ENCODE results near the gene GRM3. TPM values are rescaled to one million over a fixed set of nuclear protein-coding genes. Genes with fewer than 3 reads are reported as not detected.

Gene GRM3
- total RNA-seq, 1 donor from 2014 or later, result not detected

GRCh38 chr7:86826948-86827347 is 183.2 kb downstream of the GRM3 start:
- intact Hi-C loops (cut with micrococcal nuclease), result no loop called here
- Mint-ChIP-seq H3K36me3 (ENCODE audit: low read depth) (no peaks in the 10 kb centered on the region), H3K27ac (no peak overlapping the region), H3K9me3 (no peaks in the 10 kb centered on the region), H3K4me3 (no peak overlapping the region), H3K27me3 (ENCODE audit: insufficient read depth) (no peaks in the 10 kb centered on the region), H3K4me1 (ENCODE audit: low read depth) (no peaks in the 10 kb centered on the region)
- no peak for DNase-seq (ENCODE audit: low spot score)

GRCh38 chr7:86833360-86833759 is 189.7 kb downstream of the GRM3 start:
- no peaks in the 10 kb centered on the region for H3K36me3 Mint-ChIP-seq (ENCODE audit: low read depth)
- H3K4me1 Mint-ChIP-seq (ENCODE audit: low read depth), result no peaks in the 10 kb centered on the region
- no peak overlapping the region for H3K27ac Mint-ChIP-seq

DNA sequence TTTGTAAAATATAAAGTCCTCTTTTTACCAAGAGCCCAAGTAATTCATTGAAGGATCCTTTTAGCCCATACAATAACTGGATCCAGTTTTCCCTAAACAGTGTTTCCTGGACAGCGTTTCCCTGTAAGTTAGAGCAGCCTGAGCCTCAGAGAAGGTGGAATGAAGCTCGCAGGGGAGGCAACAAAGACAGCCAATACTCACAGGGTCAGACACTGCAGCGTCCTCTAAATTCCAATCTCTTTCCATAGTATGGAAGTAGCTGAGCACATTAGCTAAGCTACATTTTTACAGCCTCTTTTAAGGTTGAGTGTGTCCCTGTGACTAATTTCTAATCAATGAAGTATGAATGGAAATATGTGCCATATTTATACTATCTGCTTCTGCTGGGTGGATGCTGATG is 193.5 kb downstream of the GRM3 start:
- no peak for DNase-seq (ENCODE audit: low spot score)
- no peaks in the 10 kb centered on the region for H3K36me3 Mint-ChIP-seq (ENCODE audit: low read depth)
- no peak overlapping the region for H3K4me3 Mint-ChIP-seq
- no peak overlapping the region for H3K27ac Mint-ChIP-seq
- H3K9me3 Mint-ChIP-seq, result no peaks in the 10 kb centered on the region
- intact Hi-C loops (cut with micrococcal nuclease), result no loop called here
- no peaks in the 10 kb centered on the region for H3K27me3 Mint-ChIP-seq (ENCODE audit: insufficient read depth)
- no peaks in the 10 kb centered on the region for H3K4me1 Mint-ChIP-seq (ENCODE audit: low read depth)

More at GRCh38 chr7:86833360-86833759, 189.7 kb downstream of the GRM3 start:
- intact Hi-C loops (cut with micrococcal nuclease), result no loop called here
- Mint-ChIP-seq H3K27me3 (ENCODE audit: insufficient read depth) (no peaks in the 10 kb centered on the region), H3K4me3 (no peak overlapping the region), H3K9me3 (no peaks in the 10 kb centered on the region)
- DNase-seq (ENCODE audit: low spot score), result no peak

DNA sequence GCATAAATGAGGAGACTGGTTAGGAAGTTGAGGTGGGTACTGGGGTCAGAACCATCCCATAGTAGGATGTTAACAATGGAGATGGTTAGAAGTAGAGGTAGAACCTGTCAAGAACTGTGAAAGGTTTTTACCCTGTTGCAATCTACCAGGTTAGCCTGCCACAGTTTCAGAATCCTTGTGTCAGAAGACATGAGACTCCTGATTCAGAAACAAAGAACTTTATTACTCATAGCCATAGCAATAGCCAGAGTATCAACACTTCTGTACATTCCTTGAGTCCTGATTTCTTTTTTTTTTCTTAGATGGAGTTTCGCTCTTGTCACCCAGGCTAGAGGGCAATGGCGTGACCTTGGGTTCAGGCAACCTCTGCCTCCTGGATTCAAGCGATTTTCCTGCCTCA is 200.9 kb downstream of the GRM3 start:
- no peaks in the 10 kb centered on the region for H3K36me3 Mint-ChIP-seq (ENCODE audit: low read depth)
- H3K4me3 Mint-ChIP-seq, result no peak overlapping the region
- no peaks in the 10 kb centered on the region for H3K4me1 Mint-ChIP-seq (ENCODE audit: low read depth)
- intact Hi-C loops (cut with micrococcal nuclease), result no loop called here
- H3K27me3 Mint-ChIP-seq (ENCODE audit: insufficient read depth), result peaks cover 2% of the 10 kb centered on the region
- DNase-seq (ENCODE audit: low spot score), result no peak
- H3K9me3 Mint-ChIP-seq, result no peaks in the 10 kb centered on the region
- no peak overlapping the region for H3K27ac Mint-ChIP-seq

GRCh38 chr7:86846494-86847190 is 202.9 kb downstream of the GRM3 start:
- H3K4me1 Mint-ChIP-seq (ENCODE audit: low read depth), result no peaks in the 10 kb centered on the region
- intact Hi-C loops (cut with micrococcal nuclease), result no loop called here

GRCh38 chr7:86848226-86848625 is 204.5 kb downstream of the GRM3 start:
- no peak overlapping the region for H3K4me3 Mint-ChIP-seq
- H3K4me1 Mint-ChIP-seq (ENCODE audit: low read depth), result no peaks in the 10 kb centered on the region
- H3K27ac Mint-ChIP-seq, result no peak overlapping the region
- intact Hi-C loops (cut with micrococcal nuclease), result no loop called here
- H3K36me3 Mint-ChIP-seq (ENCODE audit: low read depth), result no peaks in the 10 kb centered on the region
- H3K9me3 Mint-ChIP-seq, result no peaks in the 10 kb centered on the region
- no peak for DNase-seq (ENCODE audit: low spot score)
- H3K27me3 Mint-ChIP-seq (ENCODE audit: insufficient read depth), result peaks cover 2% of the 10 kb centered on the region

More at GRCh38 chr7:86846494-86847190, 202.9 kb downstream of the GRM3 start:
- peaks cover 2% of the 10 kb centered on the region for H3K27me3 Mint-ChIP-seq (ENCODE audit: insufficient read depth)
- no peaks in the 10 kb centered on the region for H3K36me3 Mint-ChIP-seq (ENCODE audit: low read depth)
- no peak for DNase-seq (ENCODE audit: low spot score)
- no peak overlapping the region for H3K4me3 Mint-ChIP-seq
- no peak overlapping the region for H3K27ac Mint-ChIP-seq
- H3K9me3 Mint-ChIP-seq, result no peaks in the 10 kb centered on the region

DNA sequence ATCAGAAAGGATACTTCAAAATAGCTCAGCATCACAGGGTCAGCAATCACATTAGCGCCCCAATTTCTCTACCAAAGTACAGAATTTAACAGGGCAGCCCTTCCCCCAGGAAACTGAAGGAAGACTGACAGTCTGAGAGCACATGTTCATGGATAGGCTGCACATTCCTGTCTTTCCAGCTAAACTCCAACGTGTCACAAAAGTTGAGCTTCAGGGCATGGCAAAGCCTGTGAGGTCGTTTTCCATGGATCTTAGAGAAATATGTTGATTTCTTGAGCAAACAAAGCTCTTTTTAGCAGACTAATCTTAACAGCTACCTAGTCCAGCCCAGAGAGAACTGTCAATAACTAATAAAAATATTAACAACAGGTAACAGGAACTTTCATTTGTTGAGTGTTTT is 207.9 kb downstream of the GRM3 start:
- H3K27me3 Mint-ChIP-seq (ENCODE audit: insufficient read depth), result no peaks in the 10 kb centered on the region
- H3K9me3 Mint-ChIP-seq, result no peaks in the 10 kb centered on the region
- no peak overlapping the region for H3K4me3 Mint-ChIP-seq
- no peaks in the 10 kb centered on the region for H3K36me3 Mint-ChIP-seq (ENCODE audit: low read depth)
- intact Hi-C loops (cut with micrococcal nuclease), result no loop called here
- no peaks in the 10 kb centered on the region for H3K4me1 Mint-ChIP-seq (ENCODE audit: low read depth)
- no peak overlapping the region for H3K27ac Mint-ChIP-seq
- DNase-seq (ENCODE audit: low spot score), result no peak

DNA sequence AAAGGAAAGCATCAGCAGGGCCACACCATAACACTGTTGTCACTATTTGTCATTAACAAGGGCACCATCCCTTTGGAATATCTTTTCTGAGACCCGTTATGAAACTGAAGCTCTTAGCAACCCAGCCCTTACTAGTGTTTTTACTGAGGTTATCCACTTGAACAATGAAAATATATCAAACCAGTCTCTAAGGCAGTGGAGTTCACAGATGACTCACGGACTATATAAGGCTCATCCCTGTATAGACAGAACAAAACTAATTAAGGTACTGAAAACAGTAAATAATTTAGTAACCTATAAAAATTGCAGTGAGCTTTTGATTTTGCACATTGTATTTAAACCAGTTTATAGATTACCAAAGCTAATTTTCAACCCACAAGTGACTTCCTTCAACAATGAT is 219.7 kb downstream of the GRM3 start:
- no peaks in the 10 kb centered on the region for H3K27me3 Mint-ChIP-seq (ENCODE audit: insufficient read depth)
- H3K27ac Mint-ChIP-seq, result no peak overlapping the region
- no peak overlapping the region for H3K4me3 Mint-ChIP-seq
- intact Hi-C loops (cut with micrococcal nuclease), result no loop called here
- no peaks in the 10 kb centered on the region for H3K4me1 Mint-ChIP-seq (ENCODE audit: low read depth)
- no peaks in the 10 kb centered on the region for H3K9me3 Mint-ChIP-seq
- no peak for DNase-seq (ENCODE audit: low spot score)
- no peaks in the 10 kb centered on the region for H3K36me3 Mint-ChIP-seq (ENCODE audit: low read depth)

- no peaks in the 10 kb centered on the region for H3K4me1 Mint-ChIP-seq (ENCODE audit: low read depth)
- H3K4me3 Mint-ChIP-seq, result no peak overlapping the region
- intact Hi-C loops (cut with micrococcal nuclease), result no loop called here
- H3K9me3 Mint-ChIP-seq, result no peaks in the 10 kb centered on the region
- H3K27ac Mint-ChIP-seq, result no peak overlapping the region
- DNase-seq (ENCODE audit: low spot score), result no peak
- no peaks in the 10 kb centered on the region for H3K27me3 Mint-ChIP-seq (ENCODE audit: insufficient read depth)
- no peaks in the 10 kb centered on the region for H3K36me3 Mint-ChIP-seq (ENCODE audit: low read depth)
These were observed 223.6 kb downstream of the GRM3 start for GRCh38 chr7:86867163-86867762.

GRCh38 chr7:86876146-86876545 is 232.4 kb downstream of the GRM3 start:
- Mint-ChIP-seq H3K27me3 (ENCODE audit: insufficient read depth) (no peaks in the 10 kb centered on the region), H3K27ac (no peak overlapping the region), H3K4me3 (no peak overlapping the region), H3K36me3 (ENCODE audit: low read depth) (no peaks in the 10 kb centered on the region), H3K4me1 (ENCODE audit: low read depth) (no peaks in the 10 kb centered on the region), H3K9me3 (no peaks in the 10 kb centered on the region)
- DNase-seq (ENCODE audit: low spot score), result no peak
- intact Hi-C loops (cut with micrococcal nuclease), result no loop called here

DNA sequence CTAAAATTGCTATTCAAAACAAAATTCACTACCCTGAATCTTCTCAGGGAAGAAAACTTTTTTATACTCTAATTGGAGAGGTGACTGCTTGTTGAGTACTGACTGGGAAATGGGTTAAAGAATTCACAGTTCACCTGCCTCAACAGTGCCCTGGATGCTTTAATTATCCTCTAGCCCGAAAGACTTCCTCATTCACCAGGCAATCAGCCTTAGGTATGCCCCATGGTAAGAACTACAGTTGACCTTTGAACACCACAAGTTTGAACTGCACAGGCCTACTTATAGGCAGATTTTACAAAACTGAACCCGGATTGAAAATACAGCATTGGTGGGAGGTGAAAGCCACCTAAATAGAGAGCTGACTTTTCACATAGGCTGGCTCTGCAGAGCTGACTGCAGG is 240.4 kb downstream of the GRM3 start:
- no peak overlapping the region for H3K27ac Mint-ChIP-seq
- H3K4me1 Mint-ChIP-seq (ENCODE audit: low read depth), result no peaks in the 10 kb centered on the region
- intact Hi-C loops (cut with micrococcal nuclease), result no loop called here
- H3K27me3 Mint-ChIP-seq (ENCODE audit: insufficient read depth), result no peaks in the 10 kb centered on the region
- H3K36me3 Mint-ChIP-seq (ENCODE audit: low read depth), result no peaks in the 10 kb centered on the region
- no peaks in the 10 kb centered on the region for H3K9me3 Mint-ChIP-seq
- no peak for DNase-seq (ENCODE audit: low spot score)
- H3K4me3 Mint-ChIP-seq, result no peak overlapping the region

GRCh38 chr7:86889501-86889900 is 245.8 kb downstream of the GRM3 start:
- intact Hi-C loops (cut with micrococcal nuclease), result no loop called here
- H3K4me3 Mint-ChIP-seq, result no peak overlapping the region
- H3K36me3 Mint-ChIP-seq (ENCODE audit: low read depth), result no peaks in the 10 kb centered on the region
- no peaks in the 10 kb centered on the region for H3K27me3 Mint-ChIP-seq (ENCODE audit: insufficient read depth)
- no peaks in the 10 kb centered on the region for H3K4me1 Mint-ChIP-seq (ENCODE audit: low read depth)
- H3K9me3 Mint-ChIP-seq, result no peaks in the 10 kb centered on the region
- no peak overlapping the region for H3K27ac Mint-ChIP-seq
- DNase-seq (ENCODE audit: low spot score), result no peak

DNA sequence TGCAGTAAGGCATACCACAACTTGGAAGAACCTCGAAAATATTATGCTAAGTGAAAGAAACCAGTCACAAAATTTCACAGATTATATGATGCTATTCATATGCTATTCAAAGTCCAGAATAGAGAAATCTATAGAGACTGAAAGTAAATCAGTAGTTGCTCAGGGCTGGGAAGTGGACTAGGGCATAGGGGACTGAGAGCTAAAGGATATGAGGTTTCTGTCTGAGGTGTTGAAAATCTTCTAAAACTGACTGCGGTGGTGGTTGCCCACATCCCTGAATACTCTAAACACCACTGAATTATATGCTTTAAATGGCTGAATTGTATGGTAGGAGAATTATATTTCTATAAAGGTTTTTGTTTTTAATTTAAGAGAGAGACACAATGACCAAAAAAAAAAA is 254.5 kb downstream of the GRM3 start:
- no peak overlapping the region for H3K27ac Mint-ChIP-seq
- DNase-seq (ENCODE audit: low spot score), result no peak
- H3K4me3 Mint-ChIP-seq, result no peak overlapping the region
- intact Hi-C loops (cut with micrococcal nuclease), result no loop called here
- no peaks in the 10 kb centered on the region for H3K4me1 Mint-ChIP-seq (ENCODE audit: low read depth)
- no peaks in the 10 kb centered on the region for H3K36me3 Mint-ChIP-seq (ENCODE audit: low read depth)
- H3K27me3 Mint-ChIP-seq (ENCODE audit: insufficient read depth), result no peaks in the 10 kb centered on the region
- H3K9me3 Mint-ChIP-seq, result no peaks in the 10 kb centered on the region

GRCh38 chr7:86900886-86901285 is 257.2 kb downstream of the GRM3 start:
- no peak for DNase-seq (ENCODE audit: low spot score)
- H3K36me3 Mint-ChIP-seq (ENCODE audit: low read depth), result no peaks in the 10 kb centered on the region
- no peak overlapping the region for H3K27ac Mint-ChIP-seq
- no peaks in the 10 kb centered on the region for H3K27me3 Mint-ChIP-seq (ENCODE audit: insufficient read depth)
- no peaks in the 10 kb centered on the region for H3K9me3 Mint-ChIP-seq
- intact Hi-C loops (cut with micrococcal nuclease), result no loop called here
- H3K4me3 Mint-ChIP-seq, result no peak overlapping the region
- no peaks in the 10 kb centered on the region for H3K4me1 Mint-ChIP-seq (ENCODE audit: low read depth)
